ENCODE measurements around the gene CCDC185.

The CCDC185 gene

DNA sequence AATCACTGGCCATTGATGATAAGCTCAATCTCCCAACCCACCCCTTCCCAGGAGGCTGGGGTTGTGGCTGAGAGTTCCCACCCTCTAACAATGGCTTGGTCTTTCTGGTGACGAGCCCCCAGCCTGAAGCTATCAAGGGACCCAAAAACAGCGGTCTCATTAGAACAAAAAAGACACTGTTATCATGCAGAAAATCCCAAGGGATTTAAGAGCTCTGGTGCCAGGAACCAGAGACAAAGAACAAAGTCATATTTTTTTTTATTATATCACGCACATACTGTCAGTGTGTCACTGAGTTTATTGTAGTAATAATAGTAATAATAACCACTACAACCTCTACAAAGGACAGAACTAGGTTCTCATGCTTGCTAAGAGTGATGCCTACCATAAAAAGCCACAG lies 43.9 kb downstream of the CCDC185 start:
- Mint-ChIP-seq H3K27ac (no peak overlapping the region), H3K36me3 (no peaks in the 10 kb centered on the region), H3K27me3 (no peaks in the 10 kb centered on the region)

DNA sequence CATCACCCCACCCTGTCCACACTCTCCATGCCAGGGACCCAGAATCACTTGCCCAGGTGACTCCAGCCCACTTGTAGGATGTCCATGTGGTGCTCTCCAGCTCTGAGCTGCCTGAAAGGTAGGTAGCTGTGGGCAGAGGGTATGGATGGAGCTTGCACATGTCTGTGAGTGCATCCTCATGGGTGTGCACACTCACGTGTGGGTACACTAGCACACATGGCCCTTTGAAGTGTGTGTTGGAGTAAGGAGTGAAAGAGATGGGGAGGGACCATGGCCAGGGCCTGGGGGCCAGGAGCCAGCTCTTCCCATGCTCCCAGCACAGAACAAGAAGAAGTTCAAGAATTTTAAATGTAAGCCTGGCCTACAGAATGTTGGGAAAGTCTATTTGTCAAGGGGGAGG lies 50.2 kb downstream of the CCDC185 start:
- H3K4me3 Mint-ChIP-seq = no peak overlapping the region
- H3K36me3 Mint-ChIP-seq = peaks cover 2% of the 10 kb centered on the region
- H3K4me1 Mint-ChIP-seq (ENCODE audit: low read depth) = no peaks in the 10 kb centered on the region
- peaks cover 3% of the 10 kb centered on the region for H3K27me3 Mint-ChIP-seq
- H3K9me3 Mint-ChIP-seq (ENCODE audit: low read depth) = no peaks in the 10 kb centered on the region
- H3K27ac Mint-ChIP-seq = no peak overlapping the region

More for the DNA sequence above, 43.9 kb downstream of the CCDC185 start:
- Mint-ChIP-seq H3K4me3 (no peak overlapping the region), H3K4me1 (ENCODE audit: low read depth) (no peaks in the 10 kb centered on the region), H3K9me3 (ENCODE audit: low read depth) (no peaks in the 10 kb centered on the region)

GRCh38 chr1:223444411-223444810 lies 51.2 kb downstream of the CCDC185 start:
- H3K9me3 Mint-ChIP-seq (ENCODE audit: low read depth) = no peaks in the 10 kb centered on the region
- no peak overlapping the region for H3K27ac Mint-ChIP-seq
- peaks cover 3% of the 10 kb centered on the region for H3K27me3 Mint-ChIP-seq

More at GRCh38 chr1:223444411-223444810, 51.2 kb downstream of the CCDC185 start:
- Mint-ChIP-seq H3K4me1 (ENCODE audit: low read depth) (no peaks in the 10 kb centered on the region), H3K36me3 (peaks cover 2% of the 10 kb centered on the region), H3K4me3 (no peak overlapping the region)
